HEK293 (cell line): ENCODE data around the gene CACNA1C.

Experiments
- CTCF ChIP-seq: fragments of 450-650 bp; formaldehyde crosslinking; IDR thresholded peaks from 2 replicates; pipeline ENCODE4 v1.5.1; 2016; ENCODE audit warnings: missing biosample characterization, missing genetic modification characterization
- GLIS2 ChIP-seq: fragments of 450-650 bp; formaldehyde crosslinking; IDR thresholded peaks from 2 replicates; pipeline ENCODE4 v1.5.1; 2016; ENCODE audit warnings: missing biosample characterization, missing genetic modification characterization
- KLF17 ChIP-seq: fragments of 450-650 bp; formaldehyde crosslinking; IDR thresholded peaks from 2 replicates; pipeline ENCODE4 v1.5.1; 2016; ENCODE audit warnings: missing biosample characterization, missing genetic modification characterization
- MZF1 ChIP-seq: fragments of 450-650 bp; formaldehyde crosslinking; IDR thresholded peaks from 2 replicates; pipeline ENCODE4 v1.5.1; 2017; ENCODE audit warnings: missing biosample characterization, missing genetic modification characterization, borderline replicate concordance
- RBAK ChIP-seq: fragments of 450-650 bp; formaldehyde crosslinking; IDR thresholded peaks from 2 replicates; pipeline ENCODE4 v1.5.1; 2016; ENCODE audit warnings: missing biosample characterization, missing genetic modification characterization
- REPIN1 ChIP-seq: fragments of 450-650 bp; formaldehyde crosslinking; IDR thresholded peaks from 2 replicates; pipeline ENCODE4 v1.5.1; 2017; ENCODE audit warnings: missing biosample characterization, missing genetic modification characterization, low read depth
- ZBTB1 ChIP-seq: fragments of 450-650 bp; formaldehyde crosslinking; IDR thresholded peaks from 2 replicates; pipeline ENCODE4 v1.5.1; 2016; ENCODE audit warnings: missing biosample characterization, missing genetic modification characterization
- ZBTB8A ChIP-seq: fragments of 450-650 bp; formaldehyde crosslinking; IDR thresholded peaks from 2 replicates; pipeline ENCODE4 v1.5.1; 2016; ENCODE audit warnings: missing biosample characterization, missing genetic modification characterization
- ZNF121 ChIP-seq: fragments of 450-650 bp; formaldehyde crosslinking; IDR thresholded peaks from 2 replicates; pipeline ENCODE4 v1.5.1; 2016; ENCODE audit warnings: missing biosample characterization, missing genetic modification characterization

- TF ChIP-seq REPIN1 (tag by site-specific recombination) (no peak), ZBTB8A (tag by site-specific recombination) (no peak), ZNF121 (tag by site-specific recombination) (no peak), ZBTB1 (tag by site-specific recombination) (no peak), GLIS2 (no peak), CTCF (no peak), KLF17 (tag by site-specific recombination) (no peak), RBAK (no peak), MZF1 (no peak)
Measured at GRCh38 chr12:2307550-2307949, 254.8 kb downstream of the CACNA1C start.
